A549 (cell line): ENCODE data around the gene APLP2.

Experiments used
- E2F6 ChIP-seq: IDR thresholded peaks from 2 replicates; pipeline ENCODE4 v1.6.1; 2012; ENCODE audit warnings: low read depth, borderline replicate concordance
- NFE2L2 ChIP-seq: fragments of 150-350 bp; conservative IDR thresholded peaks from 2 replicates; pipeline ENCODE4 v1.6.1; 2014; ENCODE audit warnings: low read length
- POLR2A ChIP-seq: IDR thresholded peaks from 2 replicates; pipeline ENCODE4 v1.6.1; 2012; ENCODE audit warnings: mild to moderate bottlenecking, low read length
- TF ChIP-seq, protein P1 (sequence below): fragments of >200 bp; sonication (Bioruptor Twin); formaldehyde crosslinking; IDR thresholded peaks from 3 replicates; pipeline ENCODE4 v1.5.1; 2016

DNA sequence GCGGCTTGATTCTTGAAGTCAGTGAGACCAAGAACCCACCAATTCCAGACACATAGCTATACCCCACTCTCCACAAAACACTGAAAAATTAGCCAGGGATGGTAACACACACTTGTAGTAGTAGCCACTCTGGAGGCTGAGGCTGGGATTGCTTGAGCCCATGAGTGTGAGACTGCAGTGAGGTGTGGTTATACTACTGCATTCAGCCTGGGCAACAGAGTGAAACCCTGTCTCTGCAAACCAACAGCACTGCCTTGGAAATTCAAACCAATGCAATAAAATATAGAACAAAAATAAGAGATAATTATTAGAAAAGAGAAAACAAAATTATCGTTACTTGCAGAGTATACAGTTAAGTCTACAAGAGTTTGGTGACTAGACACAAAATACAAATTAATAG lies 46.9 kb upstream of the APLP2 start:
- no peak for TF ChIP-seq E2F6
- TF ChIP-seq NFE2L2 = no peak
- TF ChIP-seq POLR2A = no peak
- TF ChIP-seq, protein P1, sequence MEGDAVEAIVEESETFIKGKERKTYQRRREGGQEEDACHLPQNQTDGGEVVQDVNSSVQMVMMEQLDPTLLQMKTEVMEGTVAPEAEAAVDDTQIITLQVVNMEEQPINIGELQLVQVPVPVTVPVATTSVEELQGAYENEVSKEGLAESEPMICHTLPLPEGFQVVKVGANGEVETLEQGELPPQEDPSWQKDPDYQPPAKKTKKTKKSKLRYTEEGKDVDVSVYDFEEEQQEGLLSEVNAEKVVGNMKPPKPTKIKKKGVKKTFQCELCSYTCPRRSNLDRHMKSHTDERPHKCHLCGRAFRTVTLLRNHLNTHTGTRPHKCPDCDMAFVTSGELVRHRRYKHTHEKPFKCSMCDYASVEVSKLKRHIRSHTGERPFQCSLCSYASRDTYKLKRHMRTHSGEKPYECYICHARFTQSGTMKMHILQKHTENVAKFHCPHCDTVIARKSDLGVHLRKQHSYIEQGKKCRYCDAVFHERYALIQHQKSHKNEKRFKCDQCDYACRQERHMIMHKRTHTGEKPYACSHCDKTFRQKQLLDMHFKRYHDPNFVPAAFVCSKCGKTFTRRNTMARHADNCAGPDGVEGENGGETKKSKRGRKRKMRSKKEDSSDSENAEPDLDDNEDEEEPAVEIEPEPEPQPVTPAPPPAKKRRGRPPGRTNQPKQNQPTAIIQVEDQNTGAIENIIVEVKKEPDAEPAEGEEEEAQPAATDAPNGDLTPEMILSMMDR = no peak
